GM12874 (cell line): Measurements from ENCODE around the gene TBC1D8.

ENCODE experiments used
- CTCF ChIP-seq: IDR thresholded peaks from 2 replicates; pipeline ENCODE4 v1.5.1; 2011; ENCODE audit warnings: low read depth, mild to moderate bottlenecking, control low read depth, low read length, moderate library complexity; ENCODE audit not compliant: insufficient read depth

TBC1D8 gene

GRCh38 chr2:101127319-101128056 is 23.7 kb downstream of the TBC1D8 start:
- no peak for TF ChIP-seq CTCF

GRCh38 chr2:101125808-101126207 is 25.4 kb downstream of the TBC1D8 start:
- no peak for TF ChIP-seq CTCF

- TF ChIP-seq CTCF: no peak
Observed at GRCh38 chr2:101125374-101125773, 25.8 kb downstream of the TBC1D8 start.

- no peak for TF ChIP-seq CTCF
Observed at GRCh38 chr2:101124643-101125366, 26.4 kb downstream of the TBC1D8 start.

- TF ChIP-seq CTCF: no peak
Observed at GRCh38 chr2:101123795-101124471, 27.2 kb downstream of the TBC1D8 start.

- TF ChIP-seq CTCF: no peak
Observed at GRCh38 chr2:101121174-101121573, 30.0 kb downstream of the TBC1D8 start.

GRCh38 chr2:101120124-101120996 is 30.8 kb downstream of the TBC1D8 start:
- TF ChIP-seq CTCF: no peak
